SK-N-SH (cell line): ENCODE measurements around the gene ADH5.

Experiments used
- ELF1 ChIP-seq: IDR thresholded peaks from 2 replicates; pipeline ENCODE4 v1.4.0; 2012
- EP300 ChIP-seq, 2 experiments: IDR thresholded peaks; 2 replicates each; pipeline versions ENCODE4 v1.4.0 to v1.6.1; 2012; ENCODE audit warnings: borderline replicate concordance in 1 of 2, low read depth in 1 of 2, low read length in 1 of 2
- EZH2phosphoT487 ChIP-seq: fragments of 200-600 bp; sonication (generic); IDR thresholded peaks from 2 replicates; pipeline ENCODE4 v1.6.1; 2017; ENCODE audit warnings: low read depth, mixed run types, mild to moderate bottlenecking, antibody characterized with exemption, moderate library complexity, borderline replicate concordance
- FOXJ3 ChIP-seq: sonication (generic); formaldehyde crosslinking; IDR thresholded peaks from 2 replicates; pipeline ENCODE4 v1.5.1; 2020; ENCODE audit warnings: mild to moderate bottlenecking, missing genetic modification reagents
- TEAD4 ChIP-seq: IDR thresholded peaks from 2 replicates; pipeline ENCODE4 v1.4.0; 2012; ENCODE audit warnings: mild to moderate bottlenecking, borderline replicate concordance; ENCODE audit not compliant: insufficient read depth
- ZBTB33 ChIP-seq: IDR thresholded peaks from 2 replicates; pipeline ENCODE4 v1.4.0; 2012; ENCODE audit warnings: low read depth, borderline replicate concordance
- TF ChIP-seq, protein P1 (sequence below): fragments of 200-600 bp; sonication (generic); IDR thresholded peaks from 2 replicates; pipeline ENCODE4 v1.6.1; 2017; ENCODE audit warnings: antibody characterized with exemption, mild to moderate bottlenecking, moderate library complexity
- TF ChIP-seq, protein P2 (sequence below): IDR thresholded peaks from 2 replicates; pipeline ENCODE4 v1.6.1; 2012; ENCODE audit warnings: mild to moderate bottlenecking, low read depth, low read length, moderate library complexity
- TF ChIP-seq, protein P3 (sequence below): IDR thresholded peaks from 2 replicates; pipeline ENCODE4 v1.4.0; 2012; ENCODE audit warnings: low read depth

GRCh38 chr4:99120501-99120900 is 31.9 kb upstream of the ADH5 start:
- TF ChIP-seq ZBTB33 = no peak
- TF ChIP-seq EZH2phosphoT487 = no peak
- TF ChIP-seq, protein P1, sequence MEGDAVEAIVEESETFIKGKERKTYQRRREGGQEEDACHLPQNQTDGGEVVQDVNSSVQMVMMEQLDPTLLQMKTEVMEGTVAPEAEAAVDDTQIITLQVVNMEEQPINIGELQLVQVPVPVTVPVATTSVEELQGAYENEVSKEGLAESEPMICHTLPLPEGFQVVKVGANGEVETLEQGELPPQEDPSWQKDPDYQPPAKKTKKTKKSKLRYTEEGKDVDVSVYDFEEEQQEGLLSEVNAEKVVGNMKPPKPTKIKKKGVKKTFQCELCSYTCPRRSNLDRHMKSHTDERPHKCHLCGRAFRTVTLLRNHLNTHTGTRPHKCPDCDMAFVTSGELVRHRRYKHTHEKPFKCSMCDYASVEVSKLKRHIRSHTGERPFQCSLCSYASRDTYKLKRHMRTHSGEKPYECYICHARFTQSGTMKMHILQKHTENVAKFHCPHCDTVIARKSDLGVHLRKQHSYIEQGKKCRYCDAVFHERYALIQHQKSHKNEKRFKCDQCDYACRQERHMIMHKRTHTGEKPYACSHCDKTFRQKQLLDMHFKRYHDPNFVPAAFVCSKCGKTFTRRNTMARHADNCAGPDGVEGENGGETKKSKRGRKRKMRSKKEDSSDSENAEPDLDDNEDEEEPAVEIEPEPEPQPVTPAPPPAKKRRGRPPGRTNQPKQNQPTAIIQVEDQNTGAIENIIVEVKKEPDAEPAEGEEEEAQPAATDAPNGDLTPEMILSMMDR = no peak
- no peak for TF ChIP-seq TEAD4
- no peak for TF ChIP-seq FOXJ3
- TF ChIP-seq, protein P2, sequence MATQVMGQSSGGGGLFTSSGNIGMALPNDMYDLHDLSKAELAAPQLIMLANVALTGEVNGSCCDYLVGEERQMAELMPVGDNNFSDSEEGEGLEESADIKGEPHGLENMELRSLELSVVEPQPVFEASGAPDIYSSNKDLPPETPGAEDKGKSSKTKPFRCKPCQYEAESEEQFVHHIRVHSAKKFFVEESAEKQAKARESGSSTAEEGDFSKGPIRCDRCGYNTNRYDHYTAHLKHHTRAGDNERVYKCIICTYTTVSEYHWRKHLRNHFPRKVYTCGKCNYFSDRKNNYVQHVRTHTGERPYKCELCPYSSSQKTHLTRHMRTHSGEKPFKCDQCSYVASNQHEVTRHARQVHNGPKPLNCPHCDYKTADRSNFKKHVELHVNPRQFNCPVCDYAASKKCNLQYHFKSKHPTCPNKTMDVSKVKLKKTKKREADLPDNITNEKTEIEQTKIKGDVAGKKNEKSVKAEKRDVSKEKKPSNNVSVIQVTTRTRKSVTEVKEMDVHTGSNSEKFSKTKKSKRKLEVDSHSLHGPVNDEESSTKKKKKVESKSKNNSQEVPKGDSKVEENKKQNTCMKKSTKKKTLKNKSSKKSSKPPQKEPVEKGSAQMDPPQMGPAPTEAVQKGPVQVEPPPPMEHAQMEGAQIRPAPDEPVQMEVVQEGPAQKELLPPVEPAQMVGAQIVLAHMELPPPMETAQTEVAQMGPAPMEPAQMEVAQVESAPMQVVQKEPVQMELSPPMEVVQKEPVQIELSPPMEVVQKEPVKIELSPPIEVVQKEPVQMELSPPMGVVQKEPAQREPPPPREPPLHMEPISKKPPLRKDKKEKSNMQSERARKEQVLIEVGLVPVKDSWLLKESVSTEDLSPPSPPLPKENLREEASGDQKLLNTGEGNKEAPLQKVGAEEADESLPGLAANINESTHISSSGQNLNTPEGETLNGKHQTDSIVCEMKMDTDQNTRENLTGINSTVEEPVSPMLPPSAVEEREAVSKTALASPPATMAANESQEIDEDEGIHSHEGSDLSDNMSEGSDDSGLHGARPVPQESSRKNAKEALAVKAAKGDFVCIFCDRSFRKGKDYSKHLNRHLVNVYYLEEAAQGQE = no peak
- TF ChIP-seq EP300 (IDR thresholded peaks at IDR 0.05; ENCODE audit: borderline replicate concordance in 1 of 2, low read depth in 1 of 2, low read length in 1 of 2) = no peak
- TF ChIP-seq, protein P3, sequence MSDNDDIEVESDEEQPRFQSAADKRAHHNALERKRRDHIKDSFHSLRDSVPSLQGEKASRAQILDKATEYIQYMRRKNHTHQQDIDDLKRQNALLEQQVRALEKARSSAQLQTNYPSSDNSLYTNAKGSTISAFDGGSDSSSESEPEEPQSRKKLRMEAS = no peak
- TF ChIP-seq ELF1 = no peak
